Right atrium auricular region (tissue), 2 donors: Measurements from ENCODE around the gene PALB2. TPM values are rescaled to one million over a fixed set of nuclear protein-coding genes. Genes with fewer than 3 reads are reported as not detected.
A peak's percentile ranks its signal among the peaks of the same experiment; 100 is the strongest.

Source experiments
- DNase-seq: peaks from one replicate; pipeline ENCODE4 v3.0.0-alpha.2; 2019; ENCODE audit warnings: low spot score
- H3K27ac ChIP-seq, 2 donors: fragments of 200-600 bp; sonication (generic); 1 replicate in 1 of 2; 2 replicates in 1 of 2; pipeline ENCODE4 v1.5.1; 2016 to 2019
- H3K27me3 ChIP-seq, 2 donors: fragments of 200-600 bp; sonication (generic); one replicate each; pipeline versions ENCODE4 v1.5.1 to v1.6.0; 2017 to 2019
- H3K36me3 ChIP-seq: fragments of 200-600 bp; sonication (generic); one replicate; pipeline ENCODE4 v1.5.1; 2016
- H3K4me1 ChIP-seq, 2 donors: fragments of 200-600 bp; sonication (generic); one replicate each; pipeline versions ENCODE4 v1.5.1 to v1.6.0; 2017 to 2019
- H3K4me3 ChIP-seq, 2 donors: fragments of 200-600 bp; sonication (generic); 1 replicate in 1 of 2; 2 replicates in 1 of 2; pipeline ENCODE4 v1.5.1; 2017 to 2019; ENCODE audit warnings: mild to moderate bottlenecking in 1 of 2, moderate library complexity in 1 of 2
- H3K9me3 ChIP-seq, 2 donors: fragments of 200-600 bp; sonication (generic); one replicate each; pipeline ENCODE4 v1.5.1; 2019
- total RNA-seq, 2 donors: library from RNA; depleted of rRNA; stranded (reverse); fragments of >200 nt; gene quantifications; one replicate each; pipeline ENCODE4 v1.1.0, GENCODE V29; 2016
- TF ChIP-seq, protein P1 (sequence below), 2 donors: fragments of 200-600 bp; sonication (generic); IDR thresholded peaks; one replicate each; pipeline ENCODE4 v1.5.1; 2019; ENCODE audit warnings: antibody characterized with exemption in 2 of 2

The PALB2 gene
- total RNA-seq, 2 donors from 2014 or later, result 4.7 TPM

DNA sequence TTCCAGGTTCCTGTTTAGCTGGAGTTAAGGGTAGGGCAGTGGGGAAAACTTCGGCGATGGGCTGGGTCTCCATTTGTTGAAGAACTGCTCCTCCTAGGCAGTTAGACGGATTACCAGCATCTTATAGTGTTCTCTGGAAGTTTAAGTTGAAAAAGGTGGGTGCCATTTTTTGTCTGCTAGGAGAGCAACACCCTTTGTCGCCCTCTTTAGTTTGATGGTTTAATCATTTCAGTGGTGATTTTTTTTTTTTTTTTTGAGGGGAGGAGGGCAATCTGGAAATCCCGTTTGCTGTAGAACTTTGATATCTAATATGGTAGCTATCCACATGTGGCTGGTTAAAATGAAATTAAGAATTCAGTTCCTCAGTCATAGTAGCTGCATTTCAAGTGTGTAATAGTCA lies 79.5 kb downstream of the PALB2 start:
- peaks cover 0 to 67% of the 10 kb centered on the region in 2 donors for H3K4me1 ChIP-seq
- no peak for DNase-seq
- peaks cover 67% of the 10 kb centered on the region for H3K36me3 ChIP-seq
- no peaks in the 10 kb centered on the region for H3K27me3 ChIP-seq
- no peak overlapping the region for H3K4me3 ChIP-seq
- H3K27ac ChIP-seq, result no peak overlapping the region
- no peaks in the 10 kb centered on the region for H3K9me3 ChIP-seq
- TF ChIP-seq, protein P1, sequence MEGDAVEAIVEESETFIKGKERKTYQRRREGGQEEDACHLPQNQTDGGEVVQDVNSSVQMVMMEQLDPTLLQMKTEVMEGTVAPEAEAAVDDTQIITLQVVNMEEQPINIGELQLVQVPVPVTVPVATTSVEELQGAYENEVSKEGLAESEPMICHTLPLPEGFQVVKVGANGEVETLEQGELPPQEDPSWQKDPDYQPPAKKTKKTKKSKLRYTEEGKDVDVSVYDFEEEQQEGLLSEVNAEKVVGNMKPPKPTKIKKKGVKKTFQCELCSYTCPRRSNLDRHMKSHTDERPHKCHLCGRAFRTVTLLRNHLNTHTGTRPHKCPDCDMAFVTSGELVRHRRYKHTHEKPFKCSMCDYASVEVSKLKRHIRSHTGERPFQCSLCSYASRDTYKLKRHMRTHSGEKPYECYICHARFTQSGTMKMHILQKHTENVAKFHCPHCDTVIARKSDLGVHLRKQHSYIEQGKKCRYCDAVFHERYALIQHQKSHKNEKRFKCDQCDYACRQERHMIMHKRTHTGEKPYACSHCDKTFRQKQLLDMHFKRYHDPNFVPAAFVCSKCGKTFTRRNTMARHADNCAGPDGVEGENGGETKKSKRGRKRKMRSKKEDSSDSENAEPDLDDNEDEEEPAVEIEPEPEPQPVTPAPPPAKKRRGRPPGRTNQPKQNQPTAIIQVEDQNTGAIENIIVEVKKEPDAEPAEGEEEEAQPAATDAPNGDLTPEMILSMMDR (IDR thresholded peaks at IDR 0.05), result no peak

DNA sequence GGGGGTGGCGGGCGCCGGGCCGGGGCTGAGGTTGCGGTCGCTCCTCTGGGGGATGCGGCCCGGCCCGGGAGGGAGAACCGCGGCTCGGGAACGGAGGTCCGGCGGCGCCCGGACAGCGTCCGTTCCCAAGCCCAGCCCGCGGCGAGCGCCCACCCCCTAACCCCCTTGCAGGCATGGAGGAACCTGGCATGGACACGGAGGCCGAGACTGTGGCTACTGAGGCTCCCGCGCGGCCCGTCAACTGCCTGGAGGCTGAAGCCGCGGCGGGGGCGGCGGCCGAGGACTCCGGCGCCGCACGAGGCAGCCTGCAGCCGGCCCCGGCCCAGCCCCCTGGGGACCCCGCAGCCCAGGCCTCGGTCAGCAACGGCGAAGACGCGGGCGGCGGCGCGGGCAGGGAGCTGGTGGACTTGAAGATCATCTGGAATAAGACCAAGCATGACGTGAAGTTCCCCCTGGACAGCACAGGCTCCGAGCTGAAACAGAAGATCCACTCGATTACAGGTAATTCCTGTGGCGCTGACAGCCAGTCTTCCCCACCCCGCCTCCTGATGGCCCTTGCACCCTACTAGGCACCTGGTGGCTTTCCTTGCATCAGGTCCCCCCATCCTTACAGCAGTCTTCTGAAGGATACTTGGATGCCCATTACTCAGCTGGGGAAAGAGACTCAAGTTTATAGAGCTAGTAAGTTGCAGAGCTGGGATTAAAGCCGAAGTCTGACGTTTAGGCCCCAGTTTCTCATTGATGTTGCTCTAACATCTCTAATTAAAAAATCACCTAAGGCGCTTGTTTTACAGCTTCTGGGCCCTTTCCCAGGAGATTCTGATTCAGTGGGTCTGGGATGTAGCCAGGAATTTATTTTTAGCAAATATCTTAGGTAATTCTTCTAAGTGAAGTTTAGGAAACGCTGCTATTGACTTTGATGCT lies 83.1 kb downstream of the PALB2 start:
- Histone ChIP-seq H3K36me3 (peaks cover 35% of the 10 kb centered on the region), H3K9me3 (no peaks in the 10 kb centered on the region), H3K27me3 (no peaks in the 10 kb centered on the region), H3K4me1 (peaks cover 0 to 42% of the 10 kb centered on the region in 2 donors), H3K4me3 (peak overlapping the region; percentile 86 to 97), H3K27ac (peak overlapping the region; percentile 85 to 94)
- peak; percentile 63 for DNase-seq
- TF ChIP-seq, protein P1 (IDR thresholded peaks at IDR 0.05), result no peak

DNA sequence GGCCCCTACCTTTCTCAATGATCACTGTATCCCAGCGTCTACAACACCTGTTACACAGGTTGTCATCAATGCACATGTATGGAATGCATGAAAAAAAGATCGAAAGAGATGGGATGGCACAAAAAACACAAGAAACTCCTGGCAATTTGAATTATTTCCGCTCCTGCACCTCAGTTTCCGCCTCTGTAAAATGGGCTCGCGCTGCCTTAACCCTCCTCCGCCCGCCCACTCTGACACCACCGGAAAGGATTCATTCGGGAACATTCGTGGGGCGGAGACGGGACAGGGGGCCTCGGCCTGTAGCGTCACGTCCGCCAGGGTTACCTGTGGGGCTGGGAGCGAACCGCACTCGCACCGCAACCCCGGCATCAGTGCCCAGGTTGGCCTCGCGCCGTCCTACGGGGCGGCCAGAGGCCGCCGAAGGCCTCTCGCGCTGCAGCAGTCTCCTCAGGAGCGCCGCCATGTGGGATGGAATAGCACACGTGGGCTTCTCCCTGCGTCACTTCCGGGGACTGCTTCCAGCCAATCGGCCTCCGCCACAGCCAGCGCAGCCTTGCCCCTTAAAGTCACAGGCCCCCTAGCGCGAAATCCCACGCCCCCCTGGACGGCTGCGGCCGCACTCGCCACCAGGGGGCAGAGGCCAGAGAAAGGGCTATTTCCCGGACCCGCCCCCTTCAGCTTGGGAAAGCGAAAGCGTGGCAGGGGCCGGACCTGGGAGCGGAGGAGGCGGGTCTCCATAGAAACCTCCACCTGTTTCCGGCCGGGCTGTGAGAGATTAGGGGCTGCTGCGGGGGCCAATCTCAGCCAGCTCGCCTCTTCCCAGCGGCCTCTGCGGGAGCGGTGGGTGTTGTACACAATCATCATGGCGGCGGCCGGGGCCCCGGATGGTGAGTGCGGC lies 84.0 kb downstream of the PALB2 start, which contains the start of the genes EARS2 and UBFD1:
EARS2 (minus strand) TSS at position 470 of the 898 bp plus-strand sequence; CDS start at position 463, 7 bp downstream.
UBFD1 (plus strand) TSS at position 847 of the 898 bp plus-strand sequence; CDS start at position 863, 16 bp downstream.
- H3K36me3 ChIP-seq, result peaks cover 35% of the 10 kb centered on the region
- no peaks in the 10 kb centered on the region for H3K27me3 ChIP-seq
- H3K4me3 ChIP-seq, result peak within 1 kb of the TSS; percentile 86 to 97
- DNase-seq, result peak; percentile 98
- TF ChIP-seq, protein P1 (IDR thresholded peaks at IDR 0.05), result peak; percentile 91 to 92
- H3K4me1 ChIP-seq, result peaks cover 0 to 42% of the 10 kb centered on the region in 2 donors
- H3K9me3 ChIP-seq, result no peaks in the 10 kb centered on the region
- peak within 1 kb of the TSS; percentile 85 to 94 for H3K27ac ChIP-seq

DNA sequence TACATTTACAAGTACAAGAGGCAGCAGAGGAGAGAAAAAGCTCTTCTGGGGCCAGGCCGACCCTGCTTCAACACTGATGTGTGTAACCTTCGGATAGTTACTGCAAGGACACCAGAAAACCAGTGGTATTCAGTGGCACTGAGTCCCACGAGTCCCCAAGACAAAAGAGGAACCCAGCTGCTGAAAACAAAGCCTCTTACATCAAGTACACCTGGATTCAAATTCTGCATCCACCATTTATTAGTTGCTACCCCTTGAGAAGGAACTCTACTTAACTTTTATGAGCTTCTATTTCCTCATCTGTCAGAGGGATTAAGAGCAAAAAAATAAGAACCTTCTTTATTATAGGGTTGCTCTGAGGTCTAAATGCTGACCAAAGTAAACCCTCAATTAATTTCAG lies 86.6 kb downstream of the PALB2 start:
- no peaks in the 10 kb centered on the region for H3K27me3 ChIP-seq
- no peaks in the 10 kb centered on the region for H3K9me3 ChIP-seq
- H3K36me3 ChIP-seq, result peaks cover 39% of the 10 kb centered on the region
- peaks cover 0 to 23% of the 10 kb centered on the region in 2 donors for H3K4me1 ChIP-seq
- H3K4me3 ChIP-seq, result no peak overlapping the region
- DNase-seq, result no peak
- H3K27ac ChIP-seq, result no peak overlapping the region
- TF ChIP-seq, protein P1 (IDR thresholded peaks at IDR 0.05), result no peak

Other genes starting within 250 kb of the PALB2 start
- 10 to 100 TPM in 1 of 2 donors, 1 to 10 TPM in 1; 9.0 to 11.2 TPM for gene COG7, start 188.1 kb downstream of the PALB2 start, total RNA-seq
- gene GGA2, start 130.8 kb downstream of the PALB2 start, total RNA-seq, result 10 to 100 TPM; 25.0 to 59.3 TPM
- gene EARS2, start 84.0 kb downstream of the PALB2 start, total RNA-seq, result 10 to 100 TPM; 15.3 to 18.1 TPM
- 10 to 100 TPM; 85.5 to 93.9 TPM for gene UBFD1, start 83.6 kb downstream of the PALB2 start, total RNA-seq
- 100 to 1,000 TPM; 478 to 774 TPM for gene NDUFAB1, start 45.0 kb downstream of the PALB2 start, total RNA-seq
- gene DCTN5, start 156 bp upstream of the PALB2 start, total RNA-seq, result 10 to 100 TPM; 22.3 to 25.7 TPM
- gene PLK1, start 37.6 kb upstream of the PALB2 start, total RNA-seq, result 1 to 10 TPM in 1 of 2 donors, under 1 TPM in 1; 0.71 to 3.3 TPM
- gene ERN2, start 71.9 kb upstream of the PALB2 start, total RNA-seq, result not detected
- gene CHP2, start 113.7 kb upstream of the PALB2 start, total RNA-seq, result not detected
- gene PRKCB, start 194.7 kb upstream of the PALB2 start, total RNA-seq, result 1 to 10 TPM in 1 of 2 donors, under 1 TPM in 1; 0.93 to 3.1 TPM